Naive B cell (primary cell): ENCODE measurements around the gene MTMR12. TPM values are rescaled to one million over a fixed set of nuclear protein-coding genes. Genes with fewer than 3 reads are reported as not detected.
"Not testable (repeated sequence)": the region's sequence is repeated elsewhere in the genome, so short reads cannot be mapped to it uniquely, and the experiment has no call there.

Experiments used
- ATAC-seq, 2 donors: fragments of 150-1000 bp; cut with Tn5 transposase; 2 replicates each; pipeline ENCODE4 v1.10.0; 2021; ENCODE audit warnings: low read depth in 2 of 2, mild to moderate bottlenecking in 2 of 2, moderate library complexity in 2 of 2
- DNase-seq: peaks from one replicate; pipeline ENCODE4 v3.0.0; 2022
- H3K27ac Mint-ChIP-seq, 6 donors: one replicate each; pipeline ENCODE4 v1.8.0; 2020 to 2022; ENCODE audit warnings: mild to moderate bottlenecking in 6 of 6, mixed read lengths in 6 of 6, moderate library complexity in 5 of 6, inconsistent platforms in 2 of 6
- H3K27me3 Mint-ChIP-seq, 3 donors: one replicate each; pipeline ENCODE4 v1.8.0; 2021 to 2022; ENCODE audit warnings: mixed read lengths in 3 of 3, mild to moderate bottlenecking in 1 of 3
- H3K36me3 Mint-ChIP-seq, 2 donors: one replicate each; pipeline ENCODE4 v1.8.0; 2020 to 2022; ENCODE audit warnings: mixed read lengths in 2 of 2, inconsistent platforms in 1 of 2, mild to moderate bottlenecking in 1 of 2
- H3K4me1 Mint-ChIP-seq, 3 donors: one replicate each; pipeline ENCODE4 v1.8.0; 2020 to 2022; ENCODE audit warnings: mixed read lengths in 3 of 3, inconsistent platforms in 1 of 3, mild to moderate bottlenecking in 1 of 3, moderate library complexity in 1 of 3
- H3K4me3 Mint-ChIP-seq, 8 donors: one replicate each; pipeline ENCODE4 v1.8.0; 2020 to 2022; ENCODE audit warnings: mild to moderate bottlenecking in 8 of 8, mixed read lengths in 8 of 8, moderate library complexity in 8 of 8, inconsistent platforms in 2 of 8
- H3K9me3 Mint-ChIP-seq, 7 donors: one replicate each; pipeline ENCODE4 v1.8.0; 2020 to 2022; ENCODE audit warnings: mixed read lengths in 7 of 7, mild to moderate bottlenecking in 5 of 7, inconsistent platforms in 2 of 7, moderate library complexity in 1 of 7
- polyA plus RNA-seq, 6 donors: library from polyadenylated mRNA; unstranded; fragments of 300-500 nt; fragmentation: Illumina TruSeq; gene quantifications; one replicate each; pipeline ENCODE4 v1.2.3, GENCODE V29; 2021; ENCODE audit warnings: low read depth in 6 of 6

MTMR12 gene
- polyA plus RNA-seq, 6 donors from 2014 or later: 16.9 to 32.1 (median 20.5) TPM

- Mint-ChIP-seq H3K27ac (peak overlapping the region in 1 of 6 donors; percentile 85), H3K27me3 (no peaks in the 10 kb centered on the region), H3K4me1 (peaks cover 15 to 26% (median 17%) of the 10 kb centered on the region in 3 donors), H3K9me3 (no peaks in the 10 kb centered on the region), H3K36me3 (peaks cover 4 to 36% of the 10 kb centered on the region in 2 donors), H3K4me3 (no peak overlapping the region)
- no peak for DNase-seq
- ATAC-seq: no peak
These were observed 83.2 kb downstream of the MTMR12 start for GRCh38 chr5:32229586-32229985.

DNA sequence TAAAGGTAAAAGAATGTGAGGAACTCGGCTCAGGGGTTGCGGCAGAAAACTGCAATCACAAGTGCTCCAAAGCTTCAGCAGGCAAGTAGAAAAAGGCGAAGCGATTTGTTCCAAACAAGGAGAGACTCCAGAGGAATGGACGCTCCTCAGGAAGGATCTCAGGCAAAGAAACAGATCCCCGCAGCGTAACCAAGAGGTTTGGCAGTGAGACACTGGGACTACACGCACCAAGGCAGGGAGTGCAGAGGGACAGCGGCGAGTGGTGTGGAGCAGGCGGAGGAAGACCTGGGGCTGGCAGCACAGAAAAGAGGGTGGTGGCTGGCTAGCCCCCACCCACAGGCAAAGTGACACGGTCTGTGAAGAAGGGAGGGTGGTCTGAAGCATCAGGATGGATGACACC is 83.9 kb downstream of the MTMR12 start:
- Mint-ChIP-seq H3K9me3 (no peaks in the 10 kb centered on the region), H3K36me3 (peaks cover 4 to 29% of the 10 kb centered on the region in 2 donors), H3K27me3 (no peaks in the 10 kb centered on the region), H3K4me1 (peaks cover 15 to 26% (median 17%) of the 10 kb centered on the region in 3 donors), H3K4me3 (peak overlapping the region in 1 of 8 donors; percentile 69), H3K27ac (peak overlapping the region in 3 of 6 donors; percentile 21 to 62 (median 42))
- no peak for ATAC-seq
- no peak for DNase-seq

DNA sequence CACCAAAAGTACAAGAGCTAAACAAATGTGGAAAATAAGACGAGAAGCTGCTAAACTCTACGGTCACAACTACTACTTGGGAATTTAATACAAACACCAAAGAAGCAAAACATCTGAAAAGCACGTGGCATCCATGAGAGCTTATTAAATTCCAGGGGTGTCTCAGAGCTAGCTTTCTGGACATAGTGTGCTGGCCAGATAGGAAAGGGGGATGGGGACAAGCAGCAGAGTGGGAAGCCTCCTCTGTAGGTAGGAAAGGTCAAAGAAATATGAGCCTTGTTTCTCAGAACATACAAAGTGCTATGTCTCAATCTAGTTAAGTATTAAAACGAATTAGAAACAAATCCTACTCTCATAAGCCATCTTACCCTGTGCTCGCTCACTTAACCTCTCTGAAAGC is 87.3 kb downstream of the MTMR12 start:
- no peaks in the 10 kb centered on the region for H3K27me3 Mint-ChIP-seq
- DNase-seq (no peak), ATAC-seq (no peak)
- peaks cover 4 to 10% (median 4%) of the 10 kb centered on the region in 3 donors for H3K4me1 Mint-ChIP-seq
- peak overlapping the region in 2 of 6 donors; percentile 16 to 91 for H3K27ac Mint-ChIP-seq
- H3K4me3 Mint-ChIP-seq: peak overlapping the region in 1 of 8 donors; percentile 56
- H3K36me3 Mint-ChIP-seq: peaks cover 4 to 24% of the 10 kb centered on the region in 2 donors
- H3K9me3 Mint-ChIP-seq: no peaks in the 10 kb centered on the region

GRCh38 chr5:32223972-32224609 is 88.6 kb downstream of the MTMR12 start:
- Mint-ChIP-seq H3K36me3 (peaks cover 4 to 14% of the 10 kb centered on the region in 2 donors), H3K4me1 (no peaks in the 10 kb centered on the region), H3K9me3 (no peaks in the 10 kb centered on the region), H3K4me3 (no peak overlapping the region), H3K27me3 (no peaks in the 10 kb centered on the region), H3K27ac (no peak overlapping the region)
- no peak for DNase-seq
- ATAC-seq: no peak

DNA sequence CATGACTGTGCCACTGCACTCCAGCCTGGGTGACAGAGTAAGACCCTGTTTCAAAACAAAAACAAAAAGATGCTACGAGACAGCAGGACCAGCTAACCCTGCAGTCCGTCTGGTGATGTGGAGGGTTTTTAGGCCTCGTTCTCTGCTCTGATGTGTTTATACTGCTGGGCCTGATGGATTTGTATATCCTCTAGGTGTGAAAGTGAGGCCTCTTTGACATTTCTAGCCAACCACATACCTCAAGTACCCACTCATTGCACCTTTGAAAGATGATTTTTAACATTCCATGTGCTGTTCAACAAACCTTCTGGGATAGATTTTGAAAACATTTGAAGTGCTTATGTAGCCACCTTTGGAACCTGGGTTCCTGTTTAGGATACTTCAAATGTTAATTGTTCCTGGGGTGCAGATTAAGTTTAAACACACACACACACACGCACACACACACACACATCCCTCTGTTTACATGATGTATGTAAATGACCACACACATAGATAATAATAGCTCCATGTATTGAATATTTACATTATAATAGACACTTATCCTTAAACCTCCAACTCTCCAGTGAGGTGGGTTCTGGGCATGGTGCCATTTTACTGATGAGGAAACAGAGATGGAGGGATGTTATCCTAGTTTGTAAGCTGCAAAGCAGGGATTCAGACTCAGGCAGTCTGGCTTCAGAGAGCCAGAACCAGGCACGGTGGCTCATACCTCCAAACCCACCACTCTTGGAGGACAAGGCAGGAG is 89.8 kb downstream of the MTMR12 start:
- H3K4me1 Mint-ChIP-seq: no peaks in the 10 kb centered on the region
- no peaks in the 10 kb centered on the region for H3K27me3 Mint-ChIP-seq
- no peak for DNase-seq
- no peak overlapping the region for H3K4me3 Mint-ChIP-seq
- H3K36me3 Mint-ChIP-seq: peaks cover 4 to 8% of the 10 kb centered on the region in 2 donors
- H3K9me3 Mint-ChIP-seq: no peaks in the 10 kb centered on the region
- H3K27ac Mint-ChIP-seq: no peak overlapping the region
- ATAC-seq: no peak

DNA sequence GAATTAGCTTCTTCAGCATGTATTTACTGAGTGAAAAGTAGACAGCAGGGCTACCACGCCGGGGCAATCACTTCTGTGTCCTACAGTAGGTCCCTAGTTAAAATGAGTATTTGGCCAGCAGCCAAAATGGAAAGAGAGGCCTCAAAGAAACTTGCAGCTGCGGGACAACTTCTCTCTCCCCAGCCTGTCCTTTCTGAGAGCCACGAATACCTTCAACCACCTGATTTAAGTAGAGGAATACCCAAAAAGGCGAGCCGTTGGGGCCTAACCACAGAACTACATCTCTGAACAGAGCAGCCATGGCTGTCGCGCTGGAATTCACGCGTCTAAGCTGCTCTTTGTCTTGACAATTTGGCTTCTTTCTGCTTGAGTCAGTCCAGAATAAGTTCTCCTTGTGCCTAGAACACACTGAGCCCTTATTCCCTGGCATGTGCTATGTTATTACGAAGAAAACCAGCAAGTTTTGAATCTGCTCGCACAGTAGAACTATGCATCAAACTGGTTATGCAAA is 94.8 kb downstream of the MTMR12 start:
- no peak for ATAC-seq
- H3K27ac Mint-ChIP-seq: peak overlapping the region in 2 of 6 donors; percentile 32 to 44
- H3K36me3 Mint-ChIP-seq: no peaks in the 10 kb centered on the region
- H3K27me3 Mint-ChIP-seq: no peaks in the 10 kb centered on the region
- no peaks in the 10 kb centered on the region for H3K9me3 Mint-ChIP-seq
- peaks cover 0 to 6% (median 0%) of the 10 kb centered on the region in 3 donors for H3K4me1 Mint-ChIP-seq
- no peak overlapping the region for H3K4me3 Mint-ChIP-seq
- DNase-seq: no peak

- H3K9me3 Mint-ChIP-seq, DNase-seq, ATAC-seq, H3K4me3 Mint-ChIP-seq, H3K36me3 Mint-ChIP-seq, H3K27me3 Mint-ChIP-seq: not testable (repeated sequence)
- Mint-ChIP-seq H3K4me1 (peaks cover 7 to 18% (median 17%) of the 10 kb centered on the region in 3 donors), H3K27ac (peak overlapping the region in 1 of 6 donors; percentile 22)
These were observed 98.4 kb downstream of the MTMR12 start for GRCh38 chr5:32214344-32214743.

GRCh38 chr5:32210151-32210550 is 102.6 kb downstream of the MTMR12 start:
- no peak for ATAC-seq
- peaks cover 7 to 17% (median 17%) of the 10 kb centered on the region in 3 donors for H3K4me1 Mint-ChIP-seq
- H3K36me3 Mint-ChIP-seq: no peaks in the 10 kb centered on the region
- no peaks in the 10 kb centered on the region for H3K27me3 Mint-ChIP-seq
- H3K4me3 Mint-ChIP-seq: peak overlapping the region in 3 of 8 donors; percentile 45 to 57 (median 56)
- DNase-seq: no peak
- H3K27ac Mint-ChIP-seq: peak overlapping the region in 4 of 6 donors; percentile 10 to 88 (median 66)
- H3K9me3 Mint-ChIP-seq: no peaks in the 10 kb centered on the region

- H3K27me3 Mint-ChIP-seq, H3K9me3 Mint-ChIP-seq, H3K4me3 Mint-ChIP-seq, DNase-seq, H3K27ac Mint-ChIP-seq, ATAC-seq, H3K36me3 Mint-ChIP-seq: not testable (repeated sequence)
- peaks cover 7 to 17% (median 12%) of the 10 kb centered on the region in 3 donors for H3K4me1 Mint-ChIP-seq
These were observed 103.9 kb downstream of the MTMR12 start for GRCh38 chr5:32208837-32209236.

- ATAC-seq (no peak), DNase-seq (no peak)
- no peaks in the 10 kb centered on the region for H3K9me3 Mint-ChIP-seq
- no peak overlapping the region for H3K27ac Mint-ChIP-seq
- peaks cover 7 to 17% (median 12%) of the 10 kb centered on the region in 3 donors for H3K4me1 Mint-ChIP-seq
- H3K27me3 Mint-ChIP-seq: no peaks in the 10 kb centered on the region
- H3K36me3 Mint-ChIP-seq: no peaks in the 10 kb centered on the region
- no peak overlapping the region for H3K4me3 Mint-ChIP-seq
These were observed 105.4 kb downstream of the MTMR12 start for GRCh38 chr5:32207355-32207634.

DNA sequence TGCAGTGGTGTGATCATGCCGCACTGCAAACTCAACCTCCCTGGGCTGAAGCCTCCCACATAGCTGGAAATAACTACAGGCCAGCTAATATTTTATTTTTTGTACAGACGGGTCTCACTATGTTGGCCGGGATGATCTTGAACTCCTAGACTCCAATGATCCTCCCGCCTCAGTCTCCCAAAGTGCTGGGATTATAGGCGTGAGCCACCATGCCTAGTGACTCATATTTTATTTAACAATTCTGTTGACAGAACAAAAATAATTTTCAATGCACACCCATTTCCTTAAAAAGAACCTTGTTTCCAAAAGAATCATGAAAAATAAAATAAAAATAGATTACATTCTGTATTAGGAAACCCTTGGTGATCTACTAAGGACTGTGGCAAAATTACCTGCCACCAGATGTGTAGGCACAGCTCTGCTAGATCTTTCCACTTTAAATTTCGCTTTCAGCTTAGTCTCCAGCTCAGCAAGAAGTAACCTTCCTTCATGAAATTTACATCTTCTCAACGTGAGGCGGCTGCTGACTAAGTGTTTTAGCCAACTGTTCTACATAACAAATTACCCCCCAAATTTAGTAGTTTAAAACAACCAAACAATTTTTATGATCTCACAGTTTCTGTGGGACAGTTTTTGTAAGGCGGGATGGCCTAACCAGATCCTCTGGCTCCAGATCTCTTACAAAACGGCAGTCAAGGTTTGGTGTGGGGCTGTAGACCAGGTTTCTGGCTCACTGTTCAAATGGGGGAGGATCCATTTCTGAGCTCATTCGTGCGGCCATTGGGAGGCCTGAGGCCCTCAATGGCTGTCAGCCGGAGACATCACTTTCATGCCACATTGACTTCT is 106.0 kb downstream of the MTMR12 start:
- peak overlapping the region in 1 of 8 donors; percentile 42 for H3K4me3 Mint-ChIP-seq
- no peak overlapping the region for H3K27ac Mint-ChIP-seq
- H3K27me3 Mint-ChIP-seq: no peaks in the 10 kb centered on the region
- ATAC-seq: no peak
- H3K9me3 Mint-ChIP-seq: no peaks in the 10 kb centered on the region
- H3K36me3 Mint-ChIP-seq: no peaks in the 10 kb centered on the region
- DNase-seq: no peak
- H3K4me1 Mint-ChIP-seq: peaks cover 7 to 17% (median 12%) of the 10 kb centered on the region in 3 donors

DNA sequence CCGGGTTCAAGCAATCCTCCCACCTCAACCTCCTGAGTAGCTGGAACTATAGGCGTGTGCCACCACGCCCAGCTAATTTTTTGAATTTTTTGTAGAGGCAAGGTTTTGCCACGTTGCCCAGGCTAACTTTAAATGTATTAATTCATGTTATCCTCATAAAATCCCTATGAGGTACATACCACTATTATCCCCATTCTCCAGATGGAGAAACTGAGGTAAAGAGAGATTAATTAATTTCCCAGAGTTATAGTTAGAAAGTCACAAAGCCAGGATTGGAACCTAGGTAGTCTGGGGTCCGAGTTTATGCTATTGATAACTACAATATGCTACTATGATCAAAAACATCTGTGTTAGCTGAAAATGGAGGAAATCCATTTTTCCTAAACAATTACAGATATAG is 106.7 kb downstream of the MTMR12 start:
- Mint-ChIP-seq H3K27me3 (no peaks in the 10 kb centered on the region), H3K9me3 (no peaks in the 10 kb centered on the region), H3K36me3 (no peaks in the 10 kb centered on the region), H3K4me1 (peaks cover 3 to 12% (median 9%) of the 10 kb centered on the region in 3 donors), H3K27ac (no peak overlapping the region), H3K4me3 (no peak overlapping the region)
- ATAC-seq (no peak), DNase-seq (no peak)

GRCh38 chr5:32202394-32202793 is 110.3 kb downstream of the MTMR12 start:
- Mint-ChIP-seq H3K36me3 (no peaks in the 10 kb centered on the region), H3K27me3 (peaks cover 0 to 5% (median 0%) of the 10 kb centered on the region in 3 donors), H3K9me3 (no peaks in the 10 kb centered on the region), H3K4me1 (no peaks in the 10 kb centered on the region), H3K4me3 (no peak overlapping the region), H3K27ac (peak overlapping the region in 1 of 6 donors; percentile 24)
- DNase-seq (no peak), ATAC-seq (no peak)
